RWPE1 (cell line): Measurements from ENCODE around the gene ASF1B.

ENCODE experiments used
- CTCF ChIA-PET: fragments of 350-600 bp; sonication (Branson Sonifier 250); formaldehyde crosslinking; extraction: SDS; loops from one replicate; lab custom pipeline; 2021; lab: Yijun Ruan, JAX
- POLR2A ChIA-PET: fragments of 400-600 bp; formaldehyde crosslinking; extraction: SDS; loops from one replicate; lab custom pipeline; 2020; ENCODE audit warnings: antibody characterized with exemption; ENCODE audit not compliant: low non-redundant PET; lab: Yijun Ruan, JAX
- DNase-seq: peaks from one replicate; pipeline ENCODE4 v3.0.0; 2012; ENCODE audit warnings: low spot score
- H3K27ac ChIP-seq: fragments of 450-650 bp; 2 replicates; pipeline ENCODE4 v1.5.1; 2017
- CTCF ChIP-seq: fragments of 450-650 bp; conservative IDR thresholded peaks from 2 replicates; pipeline ENCODE4 v1.5.1; 2017; ENCODE audit warnings: low read depth, mild to moderate bottlenecking

ASF1B gene

GRCh38 chr19:14101003-14101545 is 35.3 kb downstream of the ASF1B start:
- CTCF ChIA-PET, result no interaction called here
- POLR2A ChIA-PET, result no interaction called here
- DNase-seq, result no peak
- no peak for TF ChIP-seq CTCF
- H3K27ac ChIP-seq, result peak overlapping the region; percentile 62; the same call in 1 of the 2 replicates

GRCh38 chr19:14097532-14098151 is 38.7 kb downstream of the ASF1B start:
- POLR2A ChIA-PET, result no interaction called here

GRCh38 chr19:14096272-14096992 is 40.0 kb downstream of the ASF1B start:
- ChIA-PET CTCF (interaction anchor here (0.6 kb wide), 4 partner anchors 33 to 253 kb away, joined by 3 to 5 read pairs (median 4); no protein-coding TSS in a partner anchor), POLR2A (no interaction called here)
- DNase-seq, result no peak
- TF ChIP-seq CTCF, result no peak
- peak overlapping the region; percentile 0 for H3K27ac ChIP-seq

More at GRCh38 chr19:14097532-14098151, 38.7 kb downstream of the ASF1B start:
- no peak for DNase-seq
- CTCF ChIA-PET, result no interaction called here
- 0 out of 2 replicates have a peak, but pooled peaks have one; percentile 7 for TF ChIP-seq CTCF
- peak overlapping the region; percentile 0 for H3K27ac ChIP-seq

GRCh38 chr19:14094854-14095253 is 41.5 kb downstream of the ASF1B start:
- ChIA-PET CTCF (interaction anchor here (0.6 kb wide), 1 partner anchor 30 kb away, joined by 3 read pairs; no protein-coding TSS in a partner anchor), POLR2A (no interaction called here)
- peak overlapping the region; percentile 19 for H3K27ac ChIP-seq
- no peak for DNase-seq
- TF ChIP-seq CTCF, result no peak

- no peak for TF ChIP-seq CTCF
- CTCF ChIA-PET, result interaction anchor here (0.7 kb wide), 1 partner anchor 9 kb away, joined by 4 read pairs; no protein-coding TSS in a partner anchor
- no peak for DNase-seq
- POLR2A ChIA-PET, result no interaction called here
- no peak overlapping the region for H3K27ac ChIP-seq
Observed at GRCh38 chr19:14093117-14093823, 43.1 kb downstream of the ASF1B start.
